Natural killer cell treated with Interleukin-12 subunit alpha and Interleukin-12 subunit beta and Interleukin-15 and Interleukin-18, amount 100 ng/mL, for 72 hours (primary cell): ENCODE data around the gene AFDN. TPM values are rescaled to one million over a fixed set of nuclear protein-coding genes. Genes with fewer than 3 reads are reported as not detected.
A peak's percentile ranks its signal among the peaks of the same experiment; 100 is the strongest.

Experiments used
- ATAC-seq, 2 donors: fragments of 150-1000 bp; cut with Tn5 transposase in 1 of 2; sonication (Bioruptor Pico), chemical (Tn5 transposase) in 1 of 2; 2 replicates each; pipeline ENCODE4 v1.10.0; 2021
- DNase-seq: peaks from one replicate; pipeline ENCODE4 v3.0.0; 2022; ENCODE audit warnings: low spot score
- H3K27ac Mint-ChIP-seq, 2 donors: 1 replicate in 1 of 2; 2 replicates in 1 of 2; pipeline ENCODE4 v1.8.0; 2022; ENCODE audit warnings: mixed read lengths in 2 of 2, mild to moderate bottlenecking in 1 of 2, moderate library complexity in 1 of 2
- H3K27me3 Mint-ChIP-seq, 2 donors: 1 replicate in 1 of 2; 2 replicates in 1 of 2; pipeline ENCODE4 v1.8.0; 2022; ENCODE audit warnings: mixed read lengths in 2 of 2
- H3K36me3 Mint-ChIP-seq: one replicate; pipeline ENCODE4 v1.8.0; 2022; ENCODE audit warnings: mixed read lengths
- H3K4me1 Mint-ChIP-seq, 2 donors: 1 replicate in 1 of 2; 2 replicates in 1 of 2; pipeline ENCODE4 v1.8.0; 2022; ENCODE audit warnings: low read depth in 2 of 2, mixed read lengths in 2 of 2, mild to moderate bottlenecking in 1 of 2
- H3K4me3 Mint-ChIP-seq: one replicate; pipeline ENCODE4 v1.8.0; 2022; ENCODE audit warnings: mixed read lengths
- H3K9me3 Mint-ChIP-seq: 2 replicates; pipeline ENCODE4 v1.8.0; 2022; ENCODE audit warnings: mixed read lengths
- total RNA-seq, 2 donors: library from RNA; stranded (reverse); gene quantifications; one replicate each; pipeline ENCODE4 v1.2.3, GENCODE V29; 2022

Gene AFDN
- total RNA-seq, 2 donors from 2014 or later, result 36.6 to 37.9 TPM

DNA sequence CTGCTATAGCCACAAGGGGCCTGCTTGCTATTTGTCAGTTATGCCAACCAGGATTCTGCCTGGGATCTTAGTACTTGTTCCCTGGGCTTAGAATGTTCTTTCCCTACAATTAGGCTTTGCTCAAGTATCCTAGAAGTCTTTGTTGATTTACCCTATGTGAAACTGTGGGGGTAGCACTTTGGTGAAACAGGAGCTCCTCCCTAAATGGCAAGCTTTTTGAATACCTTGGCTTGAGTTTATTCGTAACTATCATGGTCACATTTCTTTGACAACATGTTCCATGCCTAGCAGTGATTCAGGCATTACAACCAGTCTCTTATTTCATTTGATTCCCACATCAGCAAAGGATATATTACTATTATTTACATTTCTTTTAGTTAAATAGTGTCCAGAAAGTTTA is 21.2 kb downstream of the AFDN start:
- Mint-ChIP-seq H3K27me3 (peaks cover 39 to 40% of the 10 kb centered on the region in 2 donors), H3K4me3 (no peak overlapping the region), H3K4me1 (peaks cover 0 to 6% of the 10 kb centered on the region in 2 donors), H3K36me3 (no peaks in the 10 kb centered on the region), H3K9me3 (no peaks in the 10 kb centered on the region), H3K27ac (no peak overlapping the region)
- DNase-seq (no peak), ATAC-seq (no peak)

GRCh38 chr6:167848783-167849182 is 22.1 kb downstream of the AFDN start:
- H3K36me3 Mint-ChIP-seq, result no peaks in the 10 kb centered on the region
- no peaks in the 10 kb centered on the region for H3K9me3 Mint-ChIP-seq
- peaks cover 0 to 6% of the 10 kb centered on the region in 2 donors for H3K4me1 Mint-ChIP-seq
- no peak for DNase-seq
- no peak overlapping the region for H3K4me3 Mint-ChIP-seq
- no peak overlapping the region for H3K27ac Mint-ChIP-seq
- ATAC-seq, result no peak
- H3K27me3 Mint-ChIP-seq, result peaks cover 40 to 48% of the 10 kb centered on the region in 2 donors

DNA sequence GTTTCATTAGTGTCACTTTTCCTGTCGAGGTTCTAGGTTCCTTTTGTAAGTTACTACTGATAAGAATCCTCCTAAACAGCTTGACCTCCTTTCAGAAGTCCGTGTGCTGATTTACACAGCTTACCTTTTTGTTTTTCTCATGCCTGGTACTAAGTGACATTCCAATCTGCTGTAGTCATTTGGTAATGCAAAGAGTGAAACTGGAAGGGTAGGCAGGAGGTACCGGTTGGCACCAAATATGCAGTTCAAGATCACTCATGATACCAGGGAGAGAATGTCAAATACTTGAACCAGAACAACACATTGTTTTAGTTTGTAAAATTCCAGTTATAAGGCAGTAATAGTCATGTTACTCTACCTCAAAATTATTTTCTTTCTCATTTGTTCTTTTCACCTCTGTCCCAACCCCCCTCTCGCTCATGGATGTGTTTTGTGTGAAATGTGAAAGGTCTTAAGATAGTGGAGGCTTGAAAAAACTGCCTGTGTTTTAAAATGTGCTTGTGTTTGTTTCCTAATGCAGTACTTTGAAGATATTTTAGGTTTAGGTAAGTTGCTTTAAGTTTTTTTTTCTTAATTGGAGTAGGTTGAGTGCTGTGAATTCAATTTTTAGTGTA is 23.2 kb downstream of the AFDN start:
- Mint-ChIP-seq H3K36me3 (no peaks in the 10 kb centered on the region), H3K9me3 (no peaks in the 10 kb centered on the region), H3K4me3 (no peak overlapping the region), H3K27me3 (peaks cover 41 to 49% of the 10 kb centered on the region in 2 donors), H3K27ac (no peak overlapping the region), H3K4me1 (peaks cover 0 to 6% of the 10 kb centered on the region in 2 donors)
- no peak for ATAC-seq
- no peak for DNase-seq

DNA sequence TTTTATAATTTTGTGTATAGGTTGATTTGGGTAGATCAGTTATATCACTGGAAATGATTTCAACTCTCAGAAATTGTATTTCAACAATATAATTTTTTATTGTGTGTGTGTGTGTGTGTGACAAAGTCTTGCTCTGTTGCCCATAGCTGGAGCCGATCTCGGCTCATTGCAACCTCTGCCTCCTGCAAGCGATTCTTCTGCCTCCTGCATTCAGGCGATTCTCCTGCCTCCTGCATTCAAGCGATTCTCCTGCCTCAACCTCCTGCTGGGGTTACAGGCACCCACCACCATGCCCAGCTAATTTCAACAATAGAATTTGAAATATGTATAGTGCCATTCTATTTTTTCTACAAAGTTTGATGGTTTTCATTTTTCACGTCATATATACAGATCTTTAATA is 24.1 kb downstream of the AFDN start:
- ATAC-seq, result no peak
- Mint-ChIP-seq H3K4me1 (peaks cover 0 to 6% of the 10 kb centered on the region in 2 donors), H3K27ac (no peak overlapping the region), H3K36me3 (no peaks in the 10 kb centered on the region), H3K4me3 (no peak overlapping the region), H3K27me3 (peaks cover 41 to 49% of the 10 kb centered on the region in 2 donors), H3K9me3 (no peaks in the 10 kb centered on the region)
- DNase-seq, result no peak

- peak in 1 of 2 donors; percentile 33 for ATAC-seq
- H3K4me3 Mint-ChIP-seq, result no peak overlapping the region
- H3K36me3 Mint-ChIP-seq, result no peaks in the 10 kb centered on the region
- H3K27me3 Mint-ChIP-seq, result peaks cover 41 to 49% of the 10 kb centered on the region in 2 donors
- no peak for DNase-seq
- peaks cover 0 to 6% of the 10 kb centered on the region in 2 donors for H3K4me1 Mint-ChIP-seq
- H3K9me3 Mint-ChIP-seq, result no peaks in the 10 kb centered on the region
- H3K27ac Mint-ChIP-seq, result no peak overlapping the region
Observed at GRCh38 chr6:167851370-167851952, 24.8 kb downstream of the AFDN start.

- Mint-ChIP-seq H3K4me3 (no peak overlapping the region), H3K36me3 (no peaks in the 10 kb centered on the region), H3K27ac (no peak overlapping the region), H3K9me3 (peaks cover 3% of the 10 kb centered on the region), H3K27me3 (peaks cover 24 to 30% of the 10 kb centered on the region in 2 donors), H3K4me1 (peaks cover 5 to 6% of the 10 kb centered on the region in 2 donors)
- DNase-seq, result no peak
- no peak for ATAC-seq
Observed at GRCh38 chr6:167855825-167856425, 29.2 kb downstream of the AFDN start.

- H3K36me3 Mint-ChIP-seq, result no peaks in the 10 kb centered on the region
- no peak for DNase-seq
- no peak overlapping the region for H3K27ac Mint-ChIP-seq
- H3K4me1 Mint-ChIP-seq, result peaks cover 3 to 5% of the 10 kb centered on the region in 2 donors
- H3K4me3 Mint-ChIP-seq, result no peak overlapping the region
- no peak for ATAC-seq
- peaks cover 3% of the 10 kb centered on the region for H3K9me3 Mint-ChIP-seq
- H3K27me3 Mint-ChIP-seq, result peaks cover 27 to 32% of the 10 kb centered on the region in 2 donors
Observed at GRCh38 chr6:167856474-167856873, 29.8 kb downstream of the AFDN start.

DNA sequence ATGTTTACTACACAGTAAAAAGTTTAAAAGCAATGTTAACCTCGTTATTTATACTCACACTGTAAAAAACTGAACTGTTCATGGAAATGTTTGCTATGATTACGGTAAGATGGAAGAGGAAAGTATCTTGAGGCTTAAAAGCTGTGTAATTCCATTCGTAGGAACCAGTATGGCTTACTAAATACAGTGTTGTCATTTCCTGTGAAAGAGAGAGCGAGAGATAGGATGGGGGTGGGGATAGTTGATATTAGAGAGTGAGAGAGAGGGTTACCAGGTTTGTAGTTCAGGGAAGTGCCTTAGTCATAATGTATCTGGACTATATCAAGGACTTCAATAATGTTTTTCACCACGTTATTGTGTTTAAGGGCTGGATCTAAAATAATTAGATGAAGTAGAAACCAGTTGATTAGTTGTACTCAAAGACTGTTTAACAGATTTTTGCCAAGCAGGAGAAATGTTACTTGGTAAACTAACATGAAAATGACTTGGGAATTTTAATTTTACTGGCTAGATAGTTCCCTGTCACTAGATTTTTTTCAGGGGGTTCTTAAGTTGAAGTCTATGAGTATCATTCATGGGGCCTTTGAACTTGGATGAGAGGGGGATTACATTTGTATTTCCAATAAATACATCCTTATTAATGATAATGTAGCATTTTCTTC is 30.4 kb downstream of the AFDN start:
- ATAC-seq, result peak in 1 of 2 donors; percentile 67
- Mint-ChIP-seq H3K9me3 (peaks cover 3% of the 10 kb centered on the region), H3K4me1 (peaks cover 3 to 5% of the 10 kb centered on the region in 2 donors), H3K27ac (no peak overlapping the region), H3K27me3 (peaks cover 32% of the 10 kb centered on the region in 2 donors), H3K4me3 (no peak overlapping the region), H3K36me3 (no peaks in the 10 kb centered on the region)
- DNase-seq, result no peak

- peaks cover 22 to 26% of the 10 kb centered on the region in 2 donors for H3K27me3 Mint-ChIP-seq
- ATAC-seq, result no peak
- H3K36me3 Mint-ChIP-seq, result no peaks in the 10 kb centered on the region
- no peak overlapping the region for H3K4me3 Mint-ChIP-seq
- peaks cover 3 to 5% of the 10 kb centered on the region in 2 donors for H3K4me1 Mint-ChIP-seq
- peaks cover 3% of the 10 kb centered on the region for H3K9me3 Mint-ChIP-seq
- no peak overlapping the region for H3K27ac Mint-ChIP-seq
- DNase-seq, result no peak
Observed at GRCh38 chr6:167858086-167858591, 31.4 kb downstream of the AFDN start.

DNA sequence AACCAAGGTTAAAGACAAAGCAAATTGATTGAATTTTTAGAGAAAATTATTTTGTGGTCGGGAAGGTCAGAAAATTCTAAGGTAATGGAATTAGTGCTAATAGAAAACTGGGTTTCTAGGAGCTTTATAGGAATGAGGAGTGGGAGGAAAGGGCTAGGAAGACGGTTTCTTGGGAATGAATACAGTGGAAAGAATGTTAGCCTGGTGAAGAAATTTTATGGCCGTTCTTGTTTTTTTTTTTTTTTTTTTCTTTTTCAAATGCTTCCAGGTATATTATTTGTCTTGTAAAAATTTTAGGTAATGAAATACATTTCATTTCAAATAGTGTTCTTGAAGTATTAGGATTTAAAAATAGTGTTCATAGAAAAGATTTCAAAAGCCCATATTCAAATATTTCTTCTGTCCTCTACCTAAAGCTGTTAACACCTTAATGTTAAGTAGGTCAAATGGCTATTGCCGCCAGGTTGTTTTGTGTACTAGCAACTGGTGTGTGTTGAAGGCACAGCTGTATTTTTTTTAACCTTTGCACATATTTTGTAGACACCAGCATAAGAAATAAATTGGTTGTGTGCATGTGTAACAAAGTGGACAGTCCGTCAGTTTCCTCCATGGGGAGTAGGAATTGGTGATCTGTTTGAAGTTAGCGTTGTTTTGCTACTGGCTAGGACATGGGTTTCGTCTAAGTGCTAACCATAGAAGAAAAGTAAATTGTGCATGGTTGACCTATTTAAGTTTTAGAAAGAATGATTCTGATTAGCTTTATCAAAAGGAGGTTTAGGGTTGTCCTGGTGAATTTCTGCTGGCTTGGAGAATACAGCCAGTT is 32.3 kb downstream of the AFDN start:
- Mint-ChIP-seq H3K36me3 (no peaks in the 10 kb centered on the region), H3K9me3 (peaks cover 3% of the 10 kb centered on the region), H3K27ac (no peak overlapping the region), H3K4me3 (no peak overlapping the region), H3K4me1 (peaks cover 3 to 5% of the 10 kb centered on the region in 2 donors), H3K27me3 (peaks cover 15 to 23% of the 10 kb centered on the region in 2 donors)
- ATAC-seq (no peak), DNase-seq (no peak)

GRCh38 chr6:167860550-167861226 is 34.0 kb downstream of the AFDN start:
- ATAC-seq (no peak), DNase-seq (no peak)
- Mint-ChIP-seq H3K4me3 (no peak overlapping the region), H3K4me1 (peaks cover 3 to 5% of the 10 kb centered on the region in 2 donors), H3K36me3 (no peaks in the 10 kb centered on the region), H3K9me3 (peaks cover 3% of the 10 kb centered on the region), H3K27me3 (peaks cover 15 to 20% of the 10 kb centered on the region in 2 donors), H3K27ac (no peak overlapping the region)

DNA sequence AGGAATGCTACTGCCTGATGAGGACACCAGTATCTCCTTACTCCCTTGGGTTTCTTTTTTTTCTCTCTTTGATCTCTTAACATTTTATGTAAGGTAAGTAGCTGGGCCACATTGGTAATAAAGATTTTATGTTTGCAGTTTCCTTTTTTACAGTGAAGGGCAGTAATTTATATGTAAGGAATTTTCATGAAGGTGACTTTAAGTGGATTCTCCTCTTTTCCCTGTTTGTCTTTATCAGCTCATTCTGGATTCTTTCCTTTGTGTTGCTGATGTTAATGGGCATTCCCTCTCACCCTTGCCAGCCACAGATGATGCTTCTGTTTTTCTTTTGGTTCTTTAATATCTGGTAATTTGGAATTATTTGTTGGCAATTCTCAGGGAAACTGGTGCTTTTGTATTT is 34.7 kb downstream of the AFDN start:
- no peak overlapping the region for H3K4me3 Mint-ChIP-seq
- ATAC-seq, result no peak
- H3K27me3 Mint-ChIP-seq, result peaks cover 15 to 20% of the 10 kb centered on the region in 2 donors
- DNase-seq, result no peak
- H3K4me1 Mint-ChIP-seq, result peaks cover 3 to 5% of the 10 kb centered on the region in 2 donors
- no peak overlapping the region for H3K27ac Mint-ChIP-seq
- H3K36me3 Mint-ChIP-seq, result no peaks in the 10 kb centered on the region
- peaks cover 3% of the 10 kb centered on the region for H3K9me3 Mint-ChIP-seq

DNA sequence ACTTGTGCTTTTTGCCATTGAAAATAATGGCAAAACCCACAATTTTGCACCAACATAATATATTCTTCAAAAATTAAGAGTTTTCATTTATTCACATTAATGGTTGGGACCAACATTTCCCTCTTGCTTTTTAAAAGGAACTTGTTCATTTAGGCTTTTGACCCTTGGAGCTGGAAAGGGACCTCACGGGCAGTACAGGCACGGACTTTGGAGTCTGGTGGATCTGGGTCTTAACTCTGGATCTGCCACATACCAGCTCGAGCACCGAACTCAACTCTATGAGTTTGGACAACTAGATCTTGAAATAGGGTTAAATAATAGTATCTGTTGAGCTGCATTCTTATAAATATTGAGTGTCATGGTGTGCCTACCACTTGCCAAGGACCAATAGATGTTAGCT is 37.2 kb downstream of the AFDN start:
- ATAC-seq (no peak), DNase-seq (no peak)
- Mint-ChIP-seq H3K9me3 (no peaks in the 10 kb centered on the region), H3K4me3 (no peak overlapping the region), H3K36me3 (peaks cover 2% of the 10 kb centered on the region), H3K4me1 (no peaks in the 10 kb centered on the region), H3K27ac (no peak overlapping the region), H3K27me3 (peaks cover 9 to 12% of the 10 kb centered on the region in 2 donors)
